ENCODE results near the gene DNAJB11.

GRCh38 chr3:186549497-186549896 lies 21.0 kb upstream of the DNAJB11 start:
- TF ChIP-seq CTCF (IDR thresholded peaks at IDR 0.05; ENCODE audit: borderline replicate concordance, extremely low read depth, low read length, poor library complexity, severe bottlenecking), result no peak
- TF ChIP-seq EZH2 (IDR thresholded peaks at IDR 0.05; ENCODE audit: borderline replicate concordance, low read depth, low read length, severe bottlenecking), result no peak
